ENCODE results near the gene ATP2B2. TPM values are rescaled to one million over a fixed set of nuclear protein-coding genes. Genes with fewer than 3 reads are reported as not detected.

Gene ATP2B2
- total and polyA plus RNA-seq, 9 of the 15 experiments (the other 6 are each of a cell fraction or from before 2014, with no cell fraction given) = 0.06 TPM; not detected in 8

DNA sequence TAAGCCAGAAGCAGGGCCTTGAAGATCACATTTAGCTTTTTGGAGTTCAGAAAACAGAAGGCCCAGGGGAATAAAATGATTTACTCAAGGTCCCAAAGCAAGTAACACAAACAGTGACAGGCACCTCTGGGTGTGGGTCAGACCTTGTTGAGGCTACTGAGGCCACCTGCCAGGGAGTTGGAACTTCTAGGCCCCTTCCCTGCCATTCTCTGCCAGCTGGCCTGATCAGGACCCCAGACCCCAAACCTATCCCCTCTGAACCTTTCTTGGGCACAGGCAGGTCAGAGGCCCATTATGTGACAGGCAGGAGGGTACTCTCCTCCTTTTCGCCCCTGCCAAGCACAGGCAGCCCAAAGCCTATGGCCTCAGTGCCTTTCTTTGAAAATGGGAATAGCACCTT lies 49.4 kb upstream of the ATP2B2 start (continued):
- TF ChIP-seq PATZ1 (CRISPR knock-in tag; IDR thresholded peaks at IDR 0.05; ENCODE audit: borderline replicate concordance) (no peak), SMARCA5 (IDR thresholded peaks at IDR 0.05) (no peak)
- TF ChIP-seq, protein P1, sequence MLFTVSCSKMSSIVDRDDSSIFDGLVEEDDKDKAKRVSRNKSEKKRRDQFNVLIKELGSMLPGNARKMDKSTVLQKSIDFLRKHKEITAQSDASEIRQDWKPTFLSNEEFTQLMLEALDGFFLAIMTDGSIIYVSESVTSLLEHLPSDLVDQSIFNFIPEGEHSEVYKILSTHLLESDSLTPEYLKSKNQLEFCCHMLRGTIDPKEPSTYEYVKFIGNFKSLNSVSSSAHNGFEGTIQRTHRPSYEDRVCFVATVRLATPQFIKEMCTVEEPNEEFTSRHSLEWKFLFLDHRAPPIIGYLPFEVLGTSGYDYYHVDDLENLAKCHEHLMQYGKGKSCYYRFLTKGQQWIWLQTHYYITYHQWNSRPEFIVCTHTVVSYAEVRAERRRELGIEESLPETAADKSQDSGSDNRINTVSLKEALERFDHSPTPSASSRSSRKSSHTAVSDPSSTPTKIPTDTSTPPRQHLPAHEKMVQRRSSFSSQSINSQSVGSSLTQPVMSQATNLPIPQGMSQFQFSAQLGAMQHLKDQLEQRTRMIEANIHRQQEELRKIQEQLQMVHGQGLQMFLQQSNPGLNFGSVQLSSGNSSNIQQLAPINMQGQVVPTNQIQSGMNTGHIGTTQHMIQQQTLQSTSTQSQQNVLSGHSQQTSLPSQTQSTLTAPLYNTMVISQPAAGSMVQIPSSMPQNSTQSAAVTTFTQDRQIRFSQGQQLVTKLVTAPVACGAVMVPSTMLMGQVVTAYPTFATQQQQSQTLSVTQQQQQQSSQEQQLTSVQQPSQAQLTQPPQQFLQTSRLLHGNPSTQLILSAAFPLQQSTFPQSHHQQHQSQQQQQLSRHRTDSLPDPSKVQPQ (CRISPR knock-in tag; IDR thresholded peaks at IDR 0.05; ENCODE audit: borderline replicate concordance) = no peak

DNA sequence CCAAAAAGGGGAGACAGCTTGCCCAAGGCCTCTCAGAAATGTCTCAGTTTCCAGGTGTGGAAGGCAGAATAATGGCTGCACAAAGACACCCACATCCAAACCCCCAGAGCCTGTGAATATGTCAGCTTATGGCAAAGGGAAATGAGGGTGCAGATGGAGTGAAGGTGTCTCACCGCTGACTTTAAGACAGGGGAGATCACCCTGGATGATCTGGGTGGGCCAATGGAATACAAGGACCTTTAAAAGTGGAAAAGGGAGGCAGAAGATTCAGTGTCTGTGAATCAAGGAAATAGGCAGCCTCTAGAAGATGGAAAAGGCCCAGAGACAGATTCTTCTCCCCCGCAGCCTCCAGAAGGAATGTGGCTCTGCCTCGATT lies 48.8 kb upstream of the ATP2B2 start:
- H3K27me3 ChIP-seq (ENCODE audit: control insufficient read depth in 2 of 2, insufficient read depth in 2 of 2, low read length in 2 of 2) = peaks cover 8 to 32% of the 10 kb centered on the region in 2 experiments; a peak in 3 of 5 replicates
- H3K79me2 ChIP-seq (ENCODE audit: control insufficient read depth, insufficient read depth, low read length) = no peaks in the 10 kb centered on the region
- H3K9ac ChIP-seq (ENCODE audit: insufficient read depth in 1 of 2, low read depth in 2 of 2, low read length in 2 of 2) = no peak overlapping the region
- FAIRE-seq (no peak), ATAC-seq (no peak), DNase-seq (ENCODE audit: extremely low read depth in 1 of 4, low spot score in 3 of 4) (no peak)
- no peak overlapping the region for H2AFZ ChIP-seq (ENCODE audit: low read depth, low read length)
- in situ Hi-C loops (cut with MboI) = no loop called here
- BruUV-seq (replicated peaks) = no TSS peak
- ChIA-PET CTCF (ENCODE audit: low intra/inter-chr PET ratio) (no interaction called here), POLR2A (interaction anchor here (1.1 to 1.7 kb wide), 3 partner anchors 12 to 22 kb away, joined by 4 to 7 read pairs (median 5); no protein-coding TSS in a partner anchor)
- no peaks in the 10 kb centered on the region for H3K36me3 ChIP-seq (ENCODE audit: control insufficient read depth, insufficient read depth, low read length)
- H3K9me1 ChIP-seq (ENCODE audit: control insufficient read depth, insufficient read depth, low read length) = no peaks in the 10 kb centered on the region
- WGBS (ENCODE audit: insufficient coverage, low coverage, missing lambda C conversion rate) = 3% methylated on average over 3 of the region's 3 CpGs
- no peak overlapping the region for H3K4me2 ChIP-seq (ENCODE audit: insufficient read depth, low read length)
- intact Hi-C loops (cut with micrococcal nuclease) = no loop called here
- H3K27ac ChIP-seq (ENCODE audit: extremely low read depth, low read depth, low read length) = no peak overlapping the region
- no peaks in the 10 kb centered on the region; a peak in 2 of 5 replicates for H3K4me1 ChIP-seq (replicated peaks in 1 of 2; ENCODE audit: control insufficient read depth in 2 of 2, insufficient read depth in 2 of 2, low read length in 2 of 2)
- H3K4me3 ChIP-seq = no peak overlapping the region
- TF ChIP-seq ZNF764 (CRISPR knock-in tag; IDR thresholded peaks at IDR 0.05; ENCODE audit: low read depth) = no peak
- no peak for TF ChIP-seq ETS2 (tag; IDR thresholded peaks at IDR 0.05; ENCODE audit: borderline replicate concordance, poor library complexity, severe bottlenecking)
- TF ChIP-seq, protein P2, sequence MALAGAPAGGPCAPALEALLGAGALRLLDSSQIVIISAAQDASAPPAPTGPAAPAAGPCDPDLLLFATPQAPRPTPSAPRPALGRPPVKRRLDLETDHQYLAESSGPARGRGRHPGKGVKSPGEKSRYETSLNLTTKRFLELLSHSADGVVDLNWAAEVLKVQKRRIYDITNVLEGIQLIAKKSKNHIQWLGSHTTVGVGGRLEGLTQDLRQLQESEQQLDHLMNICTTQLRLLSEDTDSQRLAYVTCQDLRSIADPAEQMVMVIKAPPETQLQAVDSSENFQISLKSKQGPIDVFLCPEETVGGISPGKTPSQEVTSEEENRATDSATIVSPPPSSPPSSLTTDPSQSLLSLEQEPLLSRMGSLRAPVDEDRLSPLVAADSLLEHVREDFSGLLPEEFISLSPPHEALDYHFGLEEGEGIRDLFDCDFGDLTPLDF (CRISPR knock-in tag; IDR thresholded peaks at IDR 0.05) = no peak
- TF ChIP-seq, protein P3, sequence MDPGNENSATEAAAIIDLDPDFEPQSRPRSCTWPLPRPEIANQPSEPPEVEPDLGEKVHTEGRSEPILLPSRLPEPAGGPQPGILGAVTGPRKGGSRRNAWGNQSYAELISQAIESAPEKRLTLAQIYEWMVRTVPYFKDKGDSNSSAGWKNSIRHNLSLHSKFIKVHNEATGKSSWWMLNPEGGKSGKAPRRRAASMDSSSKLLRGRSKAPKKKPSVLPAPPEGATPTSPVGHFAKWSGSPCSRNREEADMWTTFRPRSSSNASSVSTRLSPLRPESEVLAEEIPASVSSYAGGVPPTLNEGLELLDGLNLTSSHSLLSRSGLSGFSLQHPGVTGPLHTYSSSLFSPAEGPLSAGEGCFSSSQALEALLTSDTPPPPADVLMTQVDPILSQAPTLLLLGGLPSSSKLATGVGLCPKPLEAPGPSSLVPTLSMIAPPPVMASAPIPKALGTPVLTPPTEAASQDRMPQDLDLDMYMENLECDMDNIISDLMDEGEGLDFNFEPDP (CRISPR knock-in tag; IDR thresholded peaks at IDR 0.05) = no peak
- no peak for TF ChIP-seq SMARCA5 (IDR thresholded peaks at IDR 0.05)
- no peaks in the 10 kb centered on the region for H3K9me3 ChIP-seq (replicated peaks; ENCODE audit: control insufficient read depth, insufficient read depth, low read depth, low read length)
- no peaks in the 10 kb centered on the region; the same call in 1 of the 2 replicates for H4K20me1 ChIP-seq (replicated peaks; ENCODE audit: control insufficient read depth, insufficient read depth, low read length)
